Sigmoid colon (tissue), 7 donors: Measurements from ENCODE around the gene KCNMB1. TPM values are rescaled to one million over a fixed set of nuclear protein-coding genes. Genes with fewer than 3 reads are reported as not detected.

Experiments used
- DNase-seq: peaks from one replicate; pipeline ENCODE4 v3.0.0-alpha.2; 2019
- H3K27ac ChIP-seq, 4 donors: fragments of 200-600 bp; sonication (generic); one replicate each; pipeline ENCODE4 v1.5.1; 2016 to 2019; ENCODE audit warnings: mild to moderate bottlenecking in 1 of 4
- H3K27me3 ChIP-seq, 3 donors: fragments of 200-600 bp; sonication (generic); one replicate each; pipeline ENCODE4 v1.5.1; 2019; ENCODE audit warnings: mild to moderate bottlenecking in 1 of 3
- H3K36me3 ChIP-seq, 4 donors: fragments of 200-600 bp; sonication (generic); one replicate each; pipeline ENCODE4 v1.5.1; 2016 to 2019
- H3K4me1 ChIP-seq, 4 donors: fragments of 200-600 bp; sonication (generic); one replicate each; pipeline ENCODE4 v1.5.1; 2017 to 2019
- H3K4me3 ChIP-seq, 4 donors: fragments of 200-600 bp; sonication (generic); one replicate each; pipeline ENCODE4 v1.5.1; 2017 to 2019; ENCODE audit warnings: mild to moderate bottlenecking in 2 of 4, moderate library complexity in 1 of 4
- H3K9me3 ChIP-seq, 4 donors: fragments of 200-600 bp in 3 of 4; sonication (generic) in 3 of 4; one replicate each; pipeline versions ENCODE4 v1.5.1 to v1.6.1; 2013 to 2019
- EP300 ChIP-seq, 4 donors: sonication (generic); formaldehyde crosslinking; IDR thresholded peaks; one replicate each; pipeline ENCODE4 v1.6.1; 2017; ENCODE audit warnings: antibody characterized with exemption in 4 of 4
- POLR2A ChIP-seq, 2 donors: fragments of 450-650 bp; IDR thresholded peaks; one replicate each; pipeline ENCODE4 v1.6.1; 2016; ENCODE audit warnings: antibody characterized with exemption in 2 of 2, mild to moderate bottlenecking in 2 of 2, moderate library complexity in 2 of 2
- POLR2AphosphoS5 ChIP-seq, 4 donors: sonication (generic); formaldehyde crosslinking; IDR thresholded peaks; one replicate each; pipeline ENCODE4 v1.6.1; 2017; ENCODE audit warnings: antibody characterized with exemption in 4 of 4
- WGBS, 2 donors: extraction: QIAGEN DNeasy Blood & Tissue Kit; methylation state at CpG; one replicate each; pipeline ENCODE4 v1.1.7; 2013; 5-methylcytosine and 5-hydroxymethylcytosine counted together
- intact Hi-C: fragments of 100-400 bp; cut with DNase I; formaldehyde crosslinking; loops from one replicate; pipeline ENCODE4 v1.15.1; 2023
- polyA plus RNA-seq, 3 donors: library from polyadenylated mRNA; stranded (reverse); fragments of 200-250 nt; gene quantifications; one replicate each; pipeline ENCODE4 v1.2.3, GENCODE V29; 2013
- total RNA-seq, 4 donors: library from RNA; depleted of rRNA; stranded (reverse); fragments of >200 nt; gene quantifications; one replicate each; pipeline ENCODE4 v1.1.0, GENCODE V29; 2016
- TF ChIP-seq, protein P1 (sequence below), 4 experiments: fragments of 450-650 bp in 3 of 4; fragments of 200-600 bp in 1 of 4; IDR thresholded peaks; one replicate each; pipeline ENCODE4 v1.5.1; 2016 to 2019; ENCODE audit warnings: antibody characterized with exemption in 4 of 4, mild to moderate bottlenecking in 3 of 4, moderate library complexity in 2 of 4
- donor health status: healthy with polysubstance abuse.
- donor health status: Bipolar disorder and iron deficiency.
- donor health status: healthy.

Gene KCNMB1
- total and polyA plus RNA-seq, 7 donors: 0.46 to 59.8 (median 38.6) TPM

DNA sequence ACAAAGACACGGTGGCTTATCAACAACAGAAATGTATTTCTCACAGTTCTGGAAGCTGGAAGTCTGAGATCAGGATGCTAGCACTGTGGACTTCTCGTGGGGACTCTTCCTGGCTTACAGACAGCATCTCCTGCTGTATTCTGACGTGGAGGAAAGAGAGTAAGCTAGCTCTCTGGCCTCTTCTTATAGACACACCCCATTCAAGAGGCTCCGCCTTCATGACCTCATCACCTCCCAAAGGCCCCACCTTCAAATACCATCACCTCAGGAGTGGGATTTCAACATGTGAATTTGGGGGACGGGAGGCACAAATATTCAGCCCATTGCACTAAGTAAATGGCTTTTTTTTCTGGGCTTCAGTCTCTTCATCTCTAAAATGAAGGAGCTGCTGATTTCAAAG is 27.6 kb downstream of the KCNMB1 start:
- Histone ChIP-seq H3K4me1 (peaks cover 0 to 42% (median 20%) of the 10 kb centered on the region in 4 donors), H3K27me3 (no peaks in the 10 kb centered on the region), H3K9me3 (no peaks in the 10 kb centered on the region), H3K27ac (peak overlapping the region; percentile 53 to 61 (median 59)), H3K36me3 (no peaks in the 10 kb centered on the region), H3K4me3 (no peak overlapping the region)
- WGBS, 2 donors: 74 to 87% methylated on average over 5 of the region's 5 CpGs
- TF ChIP-seq POLR2A (IDR thresholded peaks at IDR 0.05) (no peak), POLR2AphosphoS5 (IDR thresholded peaks at IDR 0.05) (no peak)
- DNase-seq: no peak
- intact Hi-C loops: no loop called here

DNA sequence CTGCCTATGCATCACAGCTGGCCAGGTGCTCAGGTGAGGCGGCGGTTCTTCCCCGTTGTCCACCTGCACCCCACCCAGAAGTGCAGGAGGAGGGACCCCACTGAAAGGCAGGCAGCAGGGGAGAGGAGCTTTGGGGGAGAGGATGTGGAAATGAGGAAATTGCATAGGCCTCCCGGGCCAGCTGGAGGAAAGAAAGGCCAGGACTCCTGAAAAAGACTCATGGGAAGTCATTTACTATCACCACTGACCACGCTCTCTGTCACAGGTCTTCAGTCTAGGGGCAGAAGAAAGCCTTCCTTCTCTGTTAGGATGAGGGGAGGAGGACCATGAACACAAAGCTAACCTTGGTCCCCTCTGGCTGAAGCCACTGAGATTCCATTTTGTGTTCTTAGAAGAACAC is 28.1 kb downstream of the KCNMB1 start:
- H3K4me3 ChIP-seq: no peak overlapping the region
- 66 to 82% methylated on average over 5 of the region's 5 CpGs for WGBS, 2 donors
- H3K27me3 ChIP-seq: no peaks in the 10 kb centered on the region
- intact Hi-C loops: no loop called here
- peaks cover 0 to 44% (median 21%) of the 10 kb centered on the region in 4 donors for H3K4me1 ChIP-seq
- no peak for DNase-seq
- H3K27ac ChIP-seq: peak overlapping the region; percentile 53 to 61 (median 59)
- no peaks in the 10 kb centered on the region for H3K9me3 ChIP-seq
- TF ChIP-seq POLR2A (IDR thresholded peaks at IDR 0.05) (no peak), EP300 (IDR thresholded peaks at IDR 0.05) (no peak), POLR2AphosphoS5 (IDR thresholded peaks at IDR 0.05) (no peak)
- TF ChIP-seq, protein P1, sequence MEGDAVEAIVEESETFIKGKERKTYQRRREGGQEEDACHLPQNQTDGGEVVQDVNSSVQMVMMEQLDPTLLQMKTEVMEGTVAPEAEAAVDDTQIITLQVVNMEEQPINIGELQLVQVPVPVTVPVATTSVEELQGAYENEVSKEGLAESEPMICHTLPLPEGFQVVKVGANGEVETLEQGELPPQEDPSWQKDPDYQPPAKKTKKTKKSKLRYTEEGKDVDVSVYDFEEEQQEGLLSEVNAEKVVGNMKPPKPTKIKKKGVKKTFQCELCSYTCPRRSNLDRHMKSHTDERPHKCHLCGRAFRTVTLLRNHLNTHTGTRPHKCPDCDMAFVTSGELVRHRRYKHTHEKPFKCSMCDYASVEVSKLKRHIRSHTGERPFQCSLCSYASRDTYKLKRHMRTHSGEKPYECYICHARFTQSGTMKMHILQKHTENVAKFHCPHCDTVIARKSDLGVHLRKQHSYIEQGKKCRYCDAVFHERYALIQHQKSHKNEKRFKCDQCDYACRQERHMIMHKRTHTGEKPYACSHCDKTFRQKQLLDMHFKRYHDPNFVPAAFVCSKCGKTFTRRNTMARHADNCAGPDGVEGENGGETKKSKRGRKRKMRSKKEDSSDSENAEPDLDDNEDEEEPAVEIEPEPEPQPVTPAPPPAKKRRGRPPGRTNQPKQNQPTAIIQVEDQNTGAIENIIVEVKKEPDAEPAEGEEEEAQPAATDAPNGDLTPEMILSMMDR (IDR thresholded peaks at IDR 0.05): no peak
- H3K36me3 ChIP-seq: no peaks in the 10 kb centered on the region

DNA sequence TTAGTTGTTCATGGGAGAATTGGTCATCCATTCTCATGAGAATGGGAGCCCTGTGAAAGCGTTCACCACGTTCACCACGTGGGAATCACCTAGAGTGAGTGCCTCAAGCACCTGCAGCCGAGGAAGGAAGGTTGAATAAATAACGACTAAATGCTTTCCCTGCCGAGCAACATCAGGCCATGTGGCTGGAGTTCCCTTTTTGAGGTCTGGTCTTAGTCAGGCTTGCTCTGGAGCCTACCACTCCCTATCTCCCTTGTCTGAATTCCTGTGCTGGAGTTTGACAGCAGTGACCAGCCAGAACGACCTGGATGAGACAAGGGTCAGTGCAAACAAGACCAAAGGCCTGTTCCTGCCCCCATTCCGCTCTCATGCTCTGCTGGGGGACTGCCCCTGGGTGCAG is 28.5 kb downstream of the KCNMB1 start:
- H3K4me3 ChIP-seq: no peak overlapping the region
- peaks cover 0 to 48% (median 25%) of the 10 kb centered on the region in 4 donors for H3K4me1 ChIP-seq
- H3K9me3 ChIP-seq: no peaks in the 10 kb centered on the region
- no peaks in the 10 kb centered on the region for H3K27me3 ChIP-seq
- TF ChIP-seq EP300 (IDR thresholded peaks at IDR 0.05): no peak
- TF ChIP-seq POLR2A (IDR thresholded peaks at IDR 0.05): no peak
- TF ChIP-seq, protein P1 (IDR thresholded peaks at IDR 0.05): no peak
- TF ChIP-seq POLR2AphosphoS5 (IDR thresholded peaks at IDR 0.05): no peak
- H3K27ac ChIP-seq: peak overlapping the region in 3 of 4 donors; percentile 53 to 61 (median 60)
- intact Hi-C loops: no loop called here
- no peaks in the 10 kb centered on the region for H3K36me3 ChIP-seq
- 54 to 63% methylated on average over 8 of the region's 8 CpGs for WGBS, 2 donors
- DNase-seq: no peak

DNA sequence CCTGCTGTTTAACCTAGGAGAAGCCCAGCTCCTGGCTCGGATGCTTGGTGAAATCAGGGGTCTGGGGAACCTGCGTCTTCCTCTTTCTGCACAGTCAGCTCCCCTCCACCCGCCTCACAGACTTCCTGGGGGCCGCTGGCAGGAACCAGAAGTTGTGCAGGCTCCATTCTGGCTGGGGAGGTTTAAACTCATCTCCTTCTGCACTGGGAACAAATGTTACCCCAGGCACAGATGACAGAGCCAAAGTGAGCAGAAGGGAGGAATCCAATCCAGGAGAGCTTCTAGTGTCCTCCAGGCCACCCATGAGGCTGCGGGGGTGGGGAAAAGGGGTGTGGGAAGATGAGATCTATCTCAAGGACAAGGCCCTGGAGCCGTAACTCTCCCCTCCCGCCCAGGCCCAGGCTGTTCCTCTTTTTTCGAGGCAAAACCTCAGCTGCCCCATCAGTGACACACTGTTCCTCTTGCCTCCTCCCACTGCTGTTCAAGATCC is 31.2 kb downstream of the KCNMB1 start:
- DNase-seq: peak; percentile 91
- WGBS, 2 donors: 41 to 53% methylated on average over 8 of the region's 8 CpGs
- Histone ChIP-seq H3K9me3 (no peaks in the 10 kb centered on the region), H3K4me3 (no peak overlapping the region), H3K27me3 (no peaks in the 10 kb centered on the region), H3K36me3 (no peaks in the 10 kb centered on the region), H3K4me1 (peaks cover 0 to 67% (median 43%) of the 10 kb centered on the region in 4 donors), H3K27ac (peak overlapping the region; percentile 36 to 58 (median 46))
- intact Hi-C loops: no loop called here
- TF ChIP-seq, protein P1 (IDR thresholded peaks at IDR 0.05): no peak
- TF ChIP-seq POLR2AphosphoS5 (IDR thresholded peaks at IDR 0.05): peak in 2 of 4 donors; percentile 23 to 33

DNA sequence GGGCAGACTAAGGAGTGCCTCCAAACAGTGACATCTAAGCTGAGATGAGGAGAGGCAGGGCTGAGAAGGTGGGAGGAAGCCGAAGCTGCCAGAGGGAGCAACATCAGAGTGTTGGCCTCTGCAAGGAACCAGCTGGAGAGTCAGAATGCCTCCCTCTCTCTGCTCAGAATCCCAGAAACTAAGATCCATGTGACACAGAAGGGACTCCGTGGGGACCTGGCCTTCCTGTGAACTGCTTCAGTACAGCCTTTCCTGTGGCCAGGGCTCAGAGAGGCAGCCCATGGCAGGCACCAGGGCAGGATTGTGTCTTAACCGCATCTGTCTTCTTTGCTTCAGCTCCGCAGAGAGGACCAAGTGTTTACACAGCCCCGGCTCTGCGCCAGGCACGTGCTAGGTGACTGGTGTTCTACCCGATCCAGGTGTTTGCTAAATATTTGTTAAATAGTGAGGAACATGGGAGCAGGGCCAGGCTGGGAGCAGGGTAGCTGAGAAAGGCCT is 33.5 kb downstream of the KCNMB1 start:
- Histone ChIP-seq H3K4me1 (peaks cover 0 to 59% (median 43%) of the 10 kb centered on the region in 4 donors), H3K9me3 (no peaks in the 10 kb centered on the region), H3K36me3 (no peaks in the 10 kb centered on the region), H3K27me3 (no peaks in the 10 kb centered on the region), H3K4me3 (no peak overlapping the region), H3K27ac (peak overlapping the region in 2 of 4 donors; percentile 5 to 22)
- intact Hi-C loops: no loop called here
- 26 to 61% methylated on average over 8 of the region's 8 CpGs for WGBS, 2 donors
- no peak for TF ChIP-seq POLR2A (IDR thresholded peaks at IDR 0.05)
- peak in 1 of 4 donors; percentile 14 for TF ChIP-seq POLR2AphosphoS5 (IDR thresholded peaks at IDR 0.05)
- DNase-seq: peak; percentile 82
